Measurements from ENCODE around the gene BCKDHA.
"Not testable (repeated sequence)": the region's sequence is repeated elsewhere in the genome, so short reads cannot be mapped to it uniquely, and the experiment has no call there.

BCKDHA gene

DNA sequence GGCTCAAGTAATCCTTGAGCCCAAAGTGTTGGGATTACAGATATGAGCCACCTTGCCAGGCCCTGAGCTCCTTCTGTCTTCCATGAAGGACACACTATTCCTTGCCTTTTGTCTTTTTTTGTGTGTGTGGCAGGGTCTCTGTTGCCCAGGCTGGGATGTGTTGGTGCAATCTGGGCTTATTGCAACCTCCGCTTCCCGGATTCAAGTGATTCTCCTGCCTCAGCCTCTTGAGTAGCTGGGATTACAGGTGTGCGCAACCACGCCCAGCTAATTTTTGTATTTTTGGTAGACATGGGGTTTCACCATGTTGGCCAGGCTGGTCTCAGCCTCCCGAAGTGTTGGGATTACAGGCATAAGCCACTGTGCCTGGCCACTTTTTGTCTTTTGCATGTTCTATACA, 11.2 kb downstream of the BCKDHA start:
- H3K14ac ChIP-seq (ENCODE audit: low read length), result not testable (repeated sequence)

DNA sequence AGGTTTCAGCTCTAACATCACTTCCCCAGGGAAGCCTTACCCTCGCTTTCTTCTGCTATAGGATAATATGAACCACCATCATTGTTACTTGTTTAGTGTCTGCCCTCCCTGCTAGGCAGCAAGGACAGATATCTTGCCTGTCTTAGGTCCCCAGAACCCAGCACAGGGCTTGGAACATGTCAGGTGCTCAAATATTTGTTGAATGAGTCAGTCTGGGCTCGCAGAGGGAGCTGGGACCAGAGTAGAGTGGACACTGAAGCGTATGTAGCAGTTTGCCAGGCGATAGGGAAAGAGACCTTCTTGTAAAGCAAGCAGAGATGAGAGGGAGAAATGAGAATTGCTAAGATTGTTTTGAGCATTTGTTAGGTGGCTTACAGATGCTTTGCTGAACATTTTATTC, 11.7 kb downstream of the BCKDHA start:
- peaks cover 17 to 18% of the 10 kb centered on the region in 2 donors for H3K36me3 ChIP-seq (replicated peaks in 1 of 2; ENCODE audit: control insufficient read depth in 2 of 2, insufficient read depth in 2 of 2, low read length in 2 of 2)
- H2BK5ac ChIP-seq (ENCODE audit: low read length), result no peak overlapping the region
- H3K4me3 ChIP-seq (ENCODE audit: low read length in 2 of 2), result no peak overlapping the region
- H4K91ac ChIP-seq (ENCODE audit: low read depth, low read length, poor library complexity), result no peak overlapping the region
- no peak overlapping the region for H3K14ac ChIP-seq (ENCODE audit: low read length)
- no peak overlapping the region for H2BK12ac ChIP-seq (ENCODE audit: low read length)
- no peak overlapping the region for H4K8ac ChIP-seq (ENCODE audit: low read depth, low read length)
- H2AK5ac ChIP-seq (ENCODE audit: low read depth, low read length), result no peak overlapping the region
- no peaks in the 10 kb centered on the region for H3K9me3 ChIP-seq (replicated peaks in 1 of 2; ENCODE audit: control insufficient read depth in 2 of 2, insufficient read depth in 1 of 2, low read depth in 1 of 2, low read length in 2 of 2)
- no peak overlapping the region for H3K23ac ChIP-seq (ENCODE audit: low read depth, low read length, poor library complexity)
- H3K4me1 ChIP-seq (ENCODE audit: control insufficient read depth in 2 of 2, insufficient read depth in 1 of 2, low read depth in 1 of 2, low read length in 2 of 2), result peaks cover 8 to 9% of the 10 kb centered on the region in 2 donors
- H3K27me3 ChIP-seq (ENCODE audit: control insufficient read depth in 3 of 3, insufficient read depth in 3 of 3, low read depth in 1 of 3, low read length in 3 of 3), result no peaks in the 10 kb centered on the region
- no peak overlapping the region for H2BK15ac ChIP-seq (ENCODE audit: low read length)
- H2AFZ ChIP-seq (ENCODE audit: low read length), result no peak overlapping the region
- DNase-seq (ENCODE audit: low spot score), result no peak
- H2BK120ac ChIP-seq (ENCODE audit: low read depth, low read length), result no peak overlapping the region
- WGBS, 2 donors (ENCODE audit: extremely low coverage in 2 of 2, insufficient read length in 2 of 2, insufficient replicate concordance in 1 of 2), result no CpG with 5 or more reads among the region's 4 CpGs
- no peak overlapping the region for H3K27ac ChIP-seq (replicated peaks; ENCODE audit: low read length)
- H3K79me1 ChIP-seq (ENCODE audit: low read depth, low read length), result no peaks in the 10 kb centered on the region
- no peak overlapping the region for H3K9ac ChIP-seq (ENCODE audit: low read depth, low read length, poor library complexity)
- H3K4ac ChIP-seq (ENCODE audit: low read length), result no peak overlapping the region
- no peak overlapping the region for H3K18ac ChIP-seq (ENCODE audit: low read length)
- no peak overlapping the region for H3K4me2 ChIP-seq (ENCODE audit: insufficient read depth, low read length, poor library complexity, severe bottlenecking)

More for the DNA sequence above, 11.2 kb downstream of the BCKDHA start:
- DNase-seq (ENCODE audit: low spot score); H3K9me3 ChIP-seq (replicated peaks in 1 of 2; ENCODE audit: control insufficient read depth in 2 of 2, insufficient read depth in 1 of 2, low read depth in 1 of 2, low read length in 2 of 2); H3K4me3 ChIP-seq (ENCODE audit: low read length in 2 of 2); H2BK12ac ChIP-seq (ENCODE audit: low read length); H4K91ac ChIP-seq (ENCODE audit: low read depth, low read length, poor library complexity); H3K23ac ChIP-seq (ENCODE audit: low read depth, low read length, poor library complexity); H2BK5ac ChIP-seq (ENCODE audit: low read length); H2AK5ac ChIP-seq (ENCODE audit: low read depth, low read length); H4K8ac ChIP-seq (ENCODE audit: low read depth, low read length); H2BK15ac ChIP-seq (ENCODE audit: low read length); H3K9ac ChIP-seq (ENCODE audit: low read depth, low read length, poor library complexity); H2BK120ac ChIP-seq (ENCODE audit: low read depth, low read length); H3K79me1 ChIP-seq (ENCODE audit: low read depth, low read length); H3K27ac ChIP-seq (replicated peaks; ENCODE audit: low read length); H3K4me1 ChIP-seq (ENCODE audit: control insufficient read depth in 2 of 2, insufficient read depth in 1 of 2, low read depth in 1 of 2, low read length in 2 of 2); H3K4ac ChIP-seq (ENCODE audit: low read length); H3K27me3 ChIP-seq (ENCODE audit: control insufficient read depth in 3 of 3, insufficient read depth in 3 of 3, low read depth in 1 of 3, low read length in 3 of 3); H3K4me2 ChIP-seq (ENCODE audit: insufficient read depth, low read length, poor library complexity, severe bottlenecking); H2AFZ ChIP-seq (ENCODE audit: low read length); H3K18ac ChIP-seq (ENCODE audit: low read length): not testable (repeated sequence)
- peaks cover 12 to 18% of the 10 kb centered on the region in 2 donors for H3K36me3 ChIP-seq (replicated peaks in 1 of 2; ENCODE audit: control insufficient read depth in 2 of 2, insufficient read depth in 2 of 2, low read length in 2 of 2)
- WGBS, 2 donors (ENCODE audit: extremely low coverage in 2 of 2, insufficient read length in 2 of 2, insufficient replicate concordance in 1 of 2), result no CpG with 5 or more reads among the region's 5 CpGs

DNA sequence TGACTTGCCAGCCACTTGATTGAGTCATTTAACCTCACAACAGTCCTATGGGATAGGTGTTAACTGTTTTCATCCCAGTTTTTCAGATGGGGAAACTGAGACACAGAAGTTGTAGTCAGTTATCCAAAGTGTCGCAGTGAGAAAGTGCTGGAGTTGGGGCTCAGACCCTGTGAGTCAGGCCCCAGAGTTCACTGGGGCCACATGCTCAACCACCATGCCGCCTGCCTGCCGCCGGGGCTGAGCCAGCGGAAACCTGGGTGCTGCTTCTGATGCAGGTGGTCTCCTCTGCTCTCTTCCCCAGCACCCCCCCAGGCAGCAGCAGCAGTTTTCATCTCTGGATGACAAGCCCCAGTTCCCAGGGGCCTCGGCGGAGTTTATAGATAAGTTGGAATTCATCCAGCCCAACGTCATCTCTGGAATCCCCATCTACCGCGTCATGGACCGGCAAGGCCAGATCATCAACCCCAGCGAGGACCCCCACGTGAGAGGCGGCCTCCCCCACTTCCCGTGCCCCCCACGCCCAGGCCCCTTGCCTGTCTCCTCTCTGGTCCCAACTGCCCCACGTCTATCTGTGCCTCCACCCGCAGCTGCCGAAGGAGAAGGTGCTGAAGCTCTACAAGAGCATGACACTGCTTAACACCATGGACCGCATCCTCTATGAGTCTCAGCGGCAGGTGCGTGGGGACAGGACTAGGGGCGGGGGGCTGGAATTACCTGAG, 12.9 kb downstream of the BCKDHA start:
- H4K91ac ChIP-seq (ENCODE audit: low read depth, low read length, poor library complexity), result no peak overlapping the region
- H2BK5ac ChIP-seq (ENCODE audit: low read length), result no peak overlapping the region
- no peaks in the 10 kb centered on the region for H3K9me3 ChIP-seq (replicated peaks in 1 of 2; ENCODE audit: control insufficient read depth in 2 of 2, insufficient read depth in 1 of 2, low read depth in 1 of 2, low read length in 2 of 2)
- peaks cover 24 to 29% of the 10 kb centered on the region in 2 donors for H3K36me3 ChIP-seq (replicated peaks in 1 of 2; ENCODE audit: control insufficient read depth in 2 of 2, insufficient read depth in 2 of 2, low read length in 2 of 2)
- H3K27ac ChIP-seq (replicated peaks; ENCODE audit: low read length), result no peak overlapping the region
- H2BK12ac ChIP-seq (ENCODE audit: low read length), result no peak overlapping the region
- H3K4me1 ChIP-seq (ENCODE audit: control insufficient read depth in 2 of 2, insufficient read depth in 1 of 2, low read depth in 1 of 2, low read length in 2 of 2), result peaks cover 8 to 9% of the 10 kb centered on the region in 2 donors
- H2BK120ac ChIP-seq (ENCODE audit: low read depth, low read length), result no peak overlapping the region
- H2AK5ac ChIP-seq (ENCODE audit: low read depth, low read length), result no peak overlapping the region
- H3K18ac ChIP-seq (ENCODE audit: low read length), result no peak overlapping the region
- no peak overlapping the region for H2BK15ac ChIP-seq (ENCODE audit: low read length)
- no peak overlapping the region for H3K14ac ChIP-seq (ENCODE audit: low read length)
- no peak overlapping the region for H2AFZ ChIP-seq (ENCODE audit: low read length)
- no peaks in the 10 kb centered on the region for H3K27me3 ChIP-seq (ENCODE audit: control insufficient read depth in 3 of 3, insufficient read depth in 3 of 3, low read depth in 1 of 3, low read length in 3 of 3)
- no peak overlapping the region for H3K23ac ChIP-seq (ENCODE audit: low read depth, low read length, poor library complexity)
- H3K4ac ChIP-seq (ENCODE audit: low read length), result no peak overlapping the region
- no peak overlapping the region for H3K4me3 ChIP-seq (ENCODE audit: low read length in 2 of 2)
- H3K79me1 ChIP-seq (ENCODE audit: low read depth, low read length), result peaks cover 1% of the 10 kb centered on the region
- no peak for DNase-seq (ENCODE audit: low spot score)
- H3K9ac ChIP-seq (ENCODE audit: low read depth, low read length, poor library complexity), result no peak overlapping the region
- no peak overlapping the region for H4K8ac ChIP-seq (ENCODE audit: low read depth, low read length)
- no CpG with 5 or more reads among the region's 23 CpGs for WGBS, 2 donors (ENCODE audit: extremely low coverage in 2 of 2, insufficient read length in 2 of 2, insufficient replicate concordance in 1 of 2)
- H3K4me2 ChIP-seq (ENCODE audit: insufficient read depth, low read length, poor library complexity, severe bottlenecking), result no peak overlapping the region

DNA sequence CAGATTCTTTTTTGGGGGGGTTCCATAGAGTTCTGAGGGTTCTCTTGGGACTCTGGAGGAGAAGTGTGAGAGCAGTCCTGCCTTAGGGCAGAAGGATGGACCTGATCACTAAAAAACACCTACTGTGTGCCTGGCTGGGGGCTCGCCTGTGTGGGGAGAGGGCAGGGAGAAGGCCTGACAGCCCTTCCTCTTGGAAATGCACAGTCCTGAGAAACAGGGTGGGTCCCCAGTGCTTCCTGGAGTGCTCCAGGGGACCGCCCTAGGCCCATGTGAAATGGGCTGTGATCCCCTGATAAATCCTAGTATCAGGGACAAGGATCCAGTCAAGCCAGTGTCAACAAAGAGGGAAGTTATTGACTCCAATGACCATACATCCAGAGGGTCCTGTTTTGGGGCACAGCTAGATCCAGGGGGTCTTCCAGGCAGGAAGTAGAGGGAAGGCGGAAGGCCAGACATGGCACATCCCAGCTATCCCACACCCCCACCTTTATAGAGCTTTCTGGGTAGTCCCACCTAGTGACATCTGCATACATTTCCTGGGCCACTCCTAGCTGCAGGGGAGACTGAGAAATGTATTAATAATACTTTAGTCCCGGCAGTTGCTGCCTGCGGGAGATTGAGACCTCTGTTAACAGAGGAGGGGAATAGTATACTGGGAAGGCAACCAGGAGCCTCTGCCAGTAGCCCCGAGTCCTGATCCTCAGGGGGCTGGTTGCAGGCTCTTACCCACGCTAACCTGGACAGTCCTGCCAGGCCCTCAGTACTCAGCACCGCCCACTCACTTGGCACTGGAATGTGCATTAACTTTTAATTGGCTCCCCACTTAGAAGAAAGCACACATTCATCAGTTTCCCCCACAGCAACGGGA, 13.7 kb downstream of the BCKDHA start:
- no peak overlapping the region for H3K18ac ChIP-seq (ENCODE audit: low read length)
- H3K79me1 ChIP-seq (ENCODE audit: low read depth, low read length), result peaks cover 1% of the 10 kb centered on the region
- WGBS, 2 donors (ENCODE audit: extremely low coverage in 2 of 2, insufficient read length in 2 of 2, insufficient replicate concordance in 1 of 2), result no CpG with 5 or more reads among the region's 9 CpGs
- H2BK15ac ChIP-seq (ENCODE audit: low read length), result no peak overlapping the region
- no peak overlapping the region for H2BK12ac ChIP-seq (ENCODE audit: low read length)
- H2BK120ac ChIP-seq (ENCODE audit: low read depth, low read length), result no peak overlapping the region
- DNase-seq (ENCODE audit: low spot score), result no peak
- no peaks in the 10 kb centered on the region for H3K27me3 ChIP-seq (ENCODE audit: control insufficient read depth in 3 of 3, insufficient read depth in 3 of 3, low read depth in 1 of 3, low read length in 3 of 3)
- H3K4me2 ChIP-seq (ENCODE audit: insufficient read depth, low read length, poor library complexity, severe bottlenecking), result no peak overlapping the region
- no peak overlapping the region for H3K4ac ChIP-seq (ENCODE audit: low read length)
- no peak overlapping the region for H4K8ac ChIP-seq (ENCODE audit: low read depth, low read length)
- no peak overlapping the region for H3K23ac ChIP-seq (ENCODE audit: low read depth, low read length, poor library complexity)
- H3K14ac ChIP-seq (ENCODE audit: low read length), result no peak overlapping the region
- no peak overlapping the region for H3K4me3 ChIP-seq (ENCODE audit: low read length in 2 of 2)
- no peak overlapping the region for H4K91ac ChIP-seq (ENCODE audit: low read depth, low read length, poor library complexity)
- peaks cover 8 to 9% of the 10 kb centered on the region in 2 donors for H3K4me1 ChIP-seq (ENCODE audit: control insufficient read depth in 2 of 2, insufficient read depth in 1 of 2, low read depth in 1 of 2, low read length in 2 of 2)
- H2AK5ac ChIP-seq (ENCODE audit: low read depth, low read length), result no peak overlapping the region
- H3K9me3 ChIP-seq (replicated peaks in 1 of 2; ENCODE audit: control insufficient read depth in 2 of 2, insufficient read depth in 1 of 2, low read depth in 1 of 2, low read length in 2 of 2), result no peaks in the 10 kb centered on the region
- H3K9ac ChIP-seq (ENCODE audit: low read depth, low read length, poor library complexity), result no peak overlapping the region
- no peak overlapping the region for H3K27ac ChIP-seq (replicated peaks; ENCODE audit: low read length)
- H2AFZ ChIP-seq (ENCODE audit: low read length), result no peak overlapping the region
- H3K36me3 ChIP-seq (replicated peaks in 1 of 2; ENCODE audit: control insufficient read depth in 2 of 2, insufficient read depth in 2 of 2, low read length in 2 of 2), result peaks cover 24 to 32% of the 10 kb centered on the region in 2 donors
- H2BK5ac ChIP-seq (ENCODE audit: low read length), result no peak overlapping the region
